Umbilical cord (tissue), 2 donors: ENCODE results near the gene ISOC2. TPM values are rescaled to one million over a fixed set of nuclear protein-coding genes. Genes with fewer than 3 reads are reported as not detected.
"Not testable (repeated sequence)": the region's sequence is repeated elsewhere in the genome, so short reads cannot be mapped to it uniquely, and the experiment has no call there.

Source experiments
- DNase-seq: peaks from one replicate; pipeline ENCODE4 v3.0.0-alpha.2; 2015; ENCODE audit warnings: low spot score
- total RNA-seq: library from RNA; depleted of rRNA; stranded (reverse); fragments of >200 nt; gene quantifications from one replicate; pipeline ENCODE4 v1.2.3, GENCODE V29; 2014; ENCODE audit warnings: low replicate concordance; ENCODE audit not compliant: insufficient read depth

Gene ISOC2, protein sequence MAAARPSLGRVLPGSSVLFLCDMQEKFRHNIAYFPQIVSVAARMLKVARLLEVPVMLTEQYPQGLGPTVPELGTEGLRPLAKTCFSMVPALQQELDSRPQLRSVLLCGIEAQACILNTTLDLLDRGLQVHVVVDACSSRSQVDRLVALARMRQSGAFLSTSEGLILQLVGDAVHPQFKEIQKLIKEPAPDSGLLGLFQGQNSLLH
- 15.9 TPM for total RNA-seq

GRCh38 chr19:55461259-55461973 is at the start of gene ISOC2:
Gene ISOC2 (minus strand): TSS chr19:55461642. CDS start chr19:55456486, 5,156 bp downstream.
- DNase-seq: peak; percentile 100

DNA sequence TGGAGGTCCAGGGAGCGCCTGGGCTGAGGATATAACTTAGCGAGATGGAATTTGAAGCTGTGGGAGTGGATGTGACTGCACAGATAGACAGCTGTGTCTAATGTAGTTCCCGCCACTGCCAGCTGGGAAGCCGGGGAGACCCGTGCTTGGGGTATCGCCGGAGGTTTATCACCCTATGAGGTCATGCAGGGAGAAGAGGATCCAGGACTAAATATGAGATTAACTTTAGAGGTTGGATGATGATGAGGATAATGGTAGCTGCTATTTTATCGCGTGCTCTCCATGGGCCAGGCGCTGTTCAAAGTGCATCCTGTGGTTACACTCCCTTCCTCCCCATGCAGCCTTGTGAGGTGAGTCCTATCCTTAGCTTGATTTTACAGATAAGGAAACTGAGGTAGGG is 46.7 kb upstream of the ISOC2 start:
- no peak for DNase-seq

DNA sequence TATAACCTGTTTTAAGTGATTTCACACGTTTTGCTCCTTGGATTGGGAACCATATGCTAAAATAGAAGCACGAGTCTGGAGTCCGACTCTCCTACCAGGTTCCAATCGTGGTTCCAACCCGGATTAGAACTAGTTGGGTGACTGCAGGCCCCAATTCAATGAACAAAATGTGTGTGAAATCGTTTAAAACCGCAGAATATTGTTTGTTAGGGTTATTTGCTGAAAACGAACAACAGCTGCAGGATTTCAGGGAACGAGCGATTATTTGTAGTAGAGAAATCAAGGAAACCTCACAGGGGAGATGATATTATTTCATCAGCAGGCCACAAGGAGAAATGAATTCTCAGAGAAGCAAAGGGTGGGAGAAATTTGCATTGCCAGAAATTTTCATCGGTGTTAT is 43.5 kb upstream of the ISOC2 start:
- no peak for DNase-seq

DNA sequence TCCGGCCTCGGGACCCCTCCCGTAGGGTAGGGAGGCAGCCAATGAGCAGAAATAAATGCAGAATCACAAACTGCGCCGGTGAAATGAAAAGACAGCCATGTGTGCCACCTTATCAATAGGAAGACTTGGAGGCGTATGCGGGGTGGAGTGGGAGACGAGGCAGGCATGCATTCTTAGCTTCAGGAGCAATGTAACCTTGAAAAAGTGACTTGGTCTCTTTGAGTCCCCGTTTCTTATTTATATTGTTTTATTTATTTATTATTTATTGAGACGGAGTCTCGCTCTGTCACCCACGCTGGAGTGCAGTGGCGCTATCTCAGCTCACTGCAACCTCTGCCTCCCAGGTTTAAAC is 42.8 kb upstream of the ISOC2 start:
- no peak for DNase-seq

DNA sequence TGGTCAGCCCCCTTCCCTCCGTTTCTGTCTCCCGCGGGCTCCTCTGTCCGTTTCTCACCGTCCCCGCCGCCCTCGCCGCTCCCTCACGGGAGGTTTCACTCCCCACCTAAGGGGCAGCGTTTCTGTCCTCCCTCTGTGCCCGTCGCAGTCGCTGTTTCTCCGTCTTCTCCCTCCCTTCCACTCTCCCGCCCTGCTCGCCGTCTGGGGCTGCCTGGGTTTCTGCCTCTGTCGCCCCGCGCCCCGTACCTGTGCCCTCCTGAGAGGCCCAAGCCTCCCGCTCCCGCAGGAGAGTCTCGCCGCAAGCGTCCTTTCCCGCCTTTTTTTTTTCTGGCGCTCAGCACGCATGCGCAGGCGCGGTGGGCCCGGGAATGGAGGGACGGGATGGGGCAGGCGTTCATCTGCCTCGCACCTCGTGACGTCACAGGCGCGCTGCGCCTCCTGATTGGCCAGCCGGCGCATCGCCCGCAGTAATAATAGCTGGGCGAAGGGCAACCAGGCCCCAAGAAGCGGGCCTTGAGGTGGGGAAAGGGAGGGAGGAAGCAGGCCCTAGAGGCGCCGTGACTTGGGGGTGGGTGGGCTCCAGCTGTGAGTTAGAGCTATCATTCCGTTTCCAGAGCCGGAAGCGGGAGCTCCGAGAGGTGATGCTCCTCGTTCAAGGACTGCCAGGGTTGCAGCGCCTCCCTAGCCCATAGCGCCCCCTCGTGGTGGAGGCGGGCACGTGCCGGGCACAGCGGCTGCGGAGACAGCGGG is 42.2 kb upstream of the ISOC2 start:
- DNase-seq: peak; percentile 94

- DNase-seq: no peak
These were observed 41.7 kb upstream of the ISOC2 start for GRCh38 chr19:55503157-55503501.

GRCh38 chr19:55502197-55502952 is 40.9 kb upstream of the ISOC2 start:
- no peak for DNase-seq

DNA sequence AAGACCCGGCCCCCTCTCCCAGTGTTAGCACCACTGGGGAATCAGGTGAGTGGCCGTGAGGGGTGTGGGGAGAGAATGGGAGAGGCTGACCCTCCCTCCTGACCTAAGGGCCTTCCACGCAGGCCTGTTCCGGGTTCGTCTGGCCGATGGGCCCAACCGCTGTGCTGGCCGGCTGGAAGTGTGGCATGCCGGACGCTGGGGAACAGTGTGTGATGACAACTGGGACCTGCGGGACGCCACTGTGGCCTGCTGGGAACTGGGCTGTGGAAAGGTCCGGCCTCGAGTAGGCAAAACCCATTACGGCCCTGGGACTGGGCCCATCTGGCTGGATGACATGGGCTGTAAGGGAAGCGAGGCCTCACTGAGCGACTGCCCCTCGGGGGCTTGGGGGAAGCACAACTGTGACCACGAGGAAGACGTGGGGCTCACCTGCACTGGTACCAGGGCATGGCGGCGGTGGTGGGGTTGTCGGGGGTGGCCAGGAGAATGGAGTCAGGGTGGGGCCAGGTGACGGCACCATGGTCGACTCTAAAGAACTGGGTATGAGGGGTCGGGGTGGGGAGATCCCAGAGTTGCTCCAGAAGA is 39.0 kb upstream of the ISOC2 start:
- no peak for DNase-seq

GRCh38 chr19:55498246-55498840 is 36.9 kb upstream of the ISOC2 start:
- no peak for DNase-seq

GRCh38 chr19:55497763-55498162 is 36.3 kb upstream of the ISOC2 start:
- DNase-seq: no peak

- not testable (repeated sequence) for DNase-seq
These were observed 35.4 kb upstream of the ISOC2 start for GRCh38 chr19:55496820-55497219.

DNA sequence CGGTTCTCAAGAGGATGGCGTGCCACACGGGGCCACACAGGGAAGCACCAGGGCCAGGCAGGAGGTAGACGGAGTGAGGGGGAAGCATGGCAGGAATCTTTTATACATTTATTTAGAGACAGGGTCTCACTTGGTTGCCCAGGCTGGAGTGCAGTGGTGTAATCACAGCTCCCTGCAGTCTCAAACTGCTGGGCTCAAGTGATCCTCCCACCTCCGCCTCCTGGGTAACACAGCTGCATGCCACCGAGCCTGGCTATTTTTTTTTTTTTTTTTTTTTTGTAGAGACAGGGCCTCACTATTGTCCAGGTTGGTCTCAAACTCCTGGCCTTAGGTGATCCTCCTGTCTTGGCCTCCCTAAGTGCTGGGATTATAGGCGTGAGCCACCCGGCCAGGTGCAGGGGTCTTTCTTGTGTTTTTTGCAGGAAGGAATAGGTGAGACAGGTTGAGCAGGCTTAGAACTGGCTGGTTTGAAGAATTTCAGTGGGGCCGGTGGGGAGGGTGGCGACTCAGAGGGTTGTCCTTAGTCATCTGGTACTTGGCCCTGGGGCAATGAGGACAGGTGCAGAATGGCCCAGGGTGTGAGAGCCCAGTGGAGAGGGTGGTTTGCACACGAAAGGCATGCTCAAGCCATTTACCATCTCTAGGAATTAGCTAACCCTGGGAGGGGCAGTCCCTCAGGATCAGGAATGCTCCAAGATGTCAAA is 34.4 kb upstream of the ISOC2 start:
- no peak for DNase-seq

DNA sequence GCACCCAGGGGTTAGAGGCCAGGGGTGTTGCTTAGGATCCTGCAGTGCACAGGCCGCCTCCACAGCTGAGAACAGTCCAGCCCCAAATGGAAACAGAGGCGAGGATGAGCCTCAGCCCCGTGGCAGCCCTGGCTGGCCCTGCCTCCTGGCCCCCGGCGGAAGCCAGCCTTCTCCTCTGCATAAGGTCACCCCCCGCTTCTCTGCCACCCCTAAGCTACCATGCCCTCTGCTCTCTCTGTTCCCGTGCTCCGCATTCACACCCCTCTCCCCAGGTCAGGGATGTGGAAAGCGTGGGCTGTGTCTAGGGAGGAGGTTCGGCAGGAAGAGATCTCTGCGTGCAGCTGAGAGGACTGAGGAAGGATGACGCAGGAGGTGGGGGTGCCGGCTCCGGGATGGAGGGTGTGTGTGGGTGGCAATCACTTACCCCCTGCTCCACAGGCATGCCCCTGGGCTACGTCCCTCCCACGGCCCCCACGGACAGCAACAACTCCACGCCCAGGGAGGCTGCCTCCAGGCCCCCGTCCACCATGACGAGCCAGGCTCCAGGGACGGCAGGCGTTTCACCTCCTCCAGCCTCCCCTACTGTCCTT is 32.8 kb upstream of the ISOC2 start:
- DNase-seq: no peak

- no peak for DNase-seq
These were observed 32.3 kb upstream of the ISOC2 start for GRCh38 chr19:55493645-55494171.

GRCh38 chr19:55493052-55493644 is 31.7 kb upstream of the ISOC2 start:
- DNase-seq: no peak

GRCh38 chr19:55492362-55492944 is 31.0 kb upstream of the ISOC2 start:
- DNase-seq: no peak

GRCh38 chr19:55491546-55492360 is 30.3 kb upstream of the ISOC2 start:
- no peak for DNase-seq
